NCI-H69 (cell line): ENCODE results near the gene ANGPTL8.
A peak's percentile ranks its signal among the peaks of the same experiment; 100 is the strongest.

ENCODE experiments used
- DNase-seq: peaks from one replicate; lab custom pipeline; 2025; lab: John Stamatoyannopoulos, UW

The ANGPTL8 gene

GRCh38 chr19:11236324-11237301, 2.8 kb upstream of the ANGPTL8 start:
- DNase-seq, result no peak

GRCh38 chr19:11237321-11237720, 2.1 kb upstream of the ANGPTL8 start:
- DNase-seq, result no peak

- DNase-seq, result no peak
These were observed 1.4 kb upstream of the ANGPTL8 start for GRCh38 chr19:11238041-11238440.

- no peak for DNase-seq
These were observed 540 bp upstream of the ANGPTL8 start for GRCh38 chr19:11238781-11239376.

GRCh38 chr19:11240008-11240444, 607 bp downstream of the ANGPTL8 start:
- DNase-seq, result no peak

- DNase-seq, result no peak
These were observed 2.6 kb downstream of the ANGPTL8 start for GRCh38 chr19:11242025-11242424.

- peak; percentile 85 for DNase-seq
These were observed 3.7 kb downstream of the ANGPTL8 start for GRCh38 chr19:11242864-11243797.

- no peak for DNase-seq
These were observed 4.4 kb downstream of the ANGPTL8 start for GRCh38 chr19:11243798-11244169.

GRCh38 chr19:11244846-11245589, 5.6 kb downstream of the ANGPTL8 start:
- DNase-seq, result no peak

GRCh38 chr19:11246941-11247340, 7.5 kb downstream of the ANGPTL8 start:
- DNase-seq, result no peak

- DNase-seq, result no peak
These were observed 8.0 kb downstream of the ANGPTL8 start for GRCh38 chr19:11247391-11247790.

GRCh38 chr19:11247934-11248333, 8.5 kb downstream of the ANGPTL8 start:
- no peak for DNase-seq

GRCh38 chr19:11248852-11249251, 9.4 kb downstream of the ANGPTL8 start:
- no peak for DNase-seq

GRCh38 chr19:11251217-11251616, 11.8 kb downstream of the ANGPTL8 start:
- no peak for DNase-seq

- DNase-seq, result no peak
These were observed 12.4 kb downstream of the ANGPTL8 start for GRCh38 chr19:11251650-11252314.

GRCh38 chr19:11252665-11253355, 13.4 kb downstream of the ANGPTL8 start:
- DNase-seq, result no peak

GRCh38 chr19:11254666-11255065, 15.2 kb downstream of the ANGPTL8 start:
- no peak for DNase-seq

GRCh38 chr19:11256189-11256588, 16.8 kb downstream of the ANGPTL8 start:
- no peak for DNase-seq

- DNase-seq, result no peak
These were observed 18.5 kb downstream of the ANGPTL8 start for GRCh38 chr19:11257846-11258380.

- DNase-seq, result no peak
These were observed 21.6 kb downstream of the ANGPTL8 start for GRCh38 chr19:11260996-11261395.
